ENCODE data around the gene IQCB1. TPM values are rescaled to one million over a fixed set of nuclear protein-coding genes. Genes with fewer than 3 reads are reported as not detected.

The IQCB1 gene
- total RNA-seq, 1 donor from 2014 or later: 52.4 TPM

- POLR2A ChIA-PET: no interaction called here
- H3K27ac Mint-ChIP-seq: no peak overlapping the region
- intact Hi-C loops (cut with micrococcal nuclease): no loop called here
- ATAC-seq (ENCODE audit: low read depth): no peak
- H3K4me3 Mint-ChIP-seq: no peak overlapping the region
- CTCF ChIA-PET: no interaction called here
- peaks cover 78% of the 10 kb centered on the region for H3K36me3 Mint-ChIP-seq (ENCODE audit: low read depth)
- H3K27me3 Mint-ChIP-seq: no peaks in the 10 kb centered on the region
- peaks cover 9% of the 10 kb centered on the region for H3K4me1 Mint-ChIP-seq
- DNase-seq: no peak
- TF ChIP-seq CTCF (IDR thresholded peaks at IDR 0.05): no peak
- H3K9me3 Mint-ChIP-seq: no peaks in the 10 kb centered on the region
Measured at GRCh38 chr3:121723485-121723884, 111.4 kb downstream of the IQCB1 start.

- DNase-seq (no peak), ATAC-seq (ENCODE audit: low read depth) (no peak)
- Mint-ChIP-seq H3K27me3 (no peaks in the 10 kb centered on the region), H3K36me3 (ENCODE audit: low read depth) (peaks cover 78% of the 10 kb centered on the region), H3K4me3 (no peak overlapping the region), H3K27ac (no peak overlapping the region), H3K9me3 (no peaks in the 10 kb centered on the region), H3K4me1 (peaks cover 10% of the 10 kb centered on the region)
- no peak for TF ChIP-seq CTCF (IDR thresholded peaks at IDR 0.05)
- intact Hi-C loops (cut with micrococcal nuclease): no loop called here
- ChIA-PET POLR2A (no interaction called here), CTCF (no interaction called here)
Measured at GRCh38 chr3:121722411-121722810, 112.4 kb downstream of the IQCB1 start.

GRCh38 chr3:121720163-121720562 lies 114.7 kb downstream of the IQCB1 start:
- intact Hi-C loops (cut with micrococcal nuclease): no loop called here
- H3K4me3 Mint-ChIP-seq: no peak overlapping the region
- no peak for ATAC-seq (ENCODE audit: low read depth)
- H3K27me3 Mint-ChIP-seq: no peaks in the 10 kb centered on the region
- no peak overlapping the region for H3K27ac Mint-ChIP-seq
- H3K9me3 Mint-ChIP-seq: no peaks in the 10 kb centered on the region
- H3K36me3 Mint-ChIP-seq (ENCODE audit: low read depth): peaks cover 83% of the 10 kb centered on the region
- DNase-seq: no peak
- peaks cover 10% of the 10 kb centered on the region for H3K4me1 Mint-ChIP-seq
- ChIA-PET POLR2A (interaction anchor here (0.8 kb wide), 1 partner anchor 59 kb away, joined by 3 read pairs; the partner anchor contains the start of gene HCLS1), CTCF (no interaction called here)
- no peak for TF ChIP-seq CTCF (IDR thresholded peaks at IDR 0.05)

Other genes with a start within 250 kb of the IQCB1 start
- gene FBXO40, start 241.7 kb downstream of the IQCB1 start, total RNA-seq: not detected in 2 replicates
- 434 and 440 TPM in 2 replicates for gene HCLS1, start 174.2 kb downstream of the IQCB1 start, total RNA-seq
- gene GOLGB1, start 85.3 kb downstream of the IQCB1 start, total RNA-seq: 37.3 and 44.7 TPM in 2 replicates
- 43.3 and 47.7 TPM in 2 replicates for gene EAF2, start 149 bp upstream of the IQCB1 start, total RNA-seq
- gene SLC15A2, start 59.3 kb upstream of the IQCB1 start, total RNA-seq: 8.5 and 16.0 TPM in 2 replicates
- 1.3 and 1.4 TPM in 2 replicates for gene ILDR1, start 187.2 kb upstream of the IQCB1 start, total RNA-seq
- 31.2 and 31.7 TPM in 2 replicates for gene CD86, start 220.3 kb upstream of the IQCB1 start, total RNA-seq

Measured in activated B cell treated with CpG ODN at 0.5 μM for 24 hours (primary cell).